GM21717 (cell line): ENCODE measurements around the gene TULP4.

Experiments
- ATAC-seq: cut with Tn5 transposase; IDR thresholded peaks from one replicate; pipeline ENCODE4 v1.9.1; 2021; ENCODE audit warnings: mild to moderate bottlenecking, moderate library complexity; ENCODE audit not compliant: unreplicated experiment

TULP4 gene

DNA sequence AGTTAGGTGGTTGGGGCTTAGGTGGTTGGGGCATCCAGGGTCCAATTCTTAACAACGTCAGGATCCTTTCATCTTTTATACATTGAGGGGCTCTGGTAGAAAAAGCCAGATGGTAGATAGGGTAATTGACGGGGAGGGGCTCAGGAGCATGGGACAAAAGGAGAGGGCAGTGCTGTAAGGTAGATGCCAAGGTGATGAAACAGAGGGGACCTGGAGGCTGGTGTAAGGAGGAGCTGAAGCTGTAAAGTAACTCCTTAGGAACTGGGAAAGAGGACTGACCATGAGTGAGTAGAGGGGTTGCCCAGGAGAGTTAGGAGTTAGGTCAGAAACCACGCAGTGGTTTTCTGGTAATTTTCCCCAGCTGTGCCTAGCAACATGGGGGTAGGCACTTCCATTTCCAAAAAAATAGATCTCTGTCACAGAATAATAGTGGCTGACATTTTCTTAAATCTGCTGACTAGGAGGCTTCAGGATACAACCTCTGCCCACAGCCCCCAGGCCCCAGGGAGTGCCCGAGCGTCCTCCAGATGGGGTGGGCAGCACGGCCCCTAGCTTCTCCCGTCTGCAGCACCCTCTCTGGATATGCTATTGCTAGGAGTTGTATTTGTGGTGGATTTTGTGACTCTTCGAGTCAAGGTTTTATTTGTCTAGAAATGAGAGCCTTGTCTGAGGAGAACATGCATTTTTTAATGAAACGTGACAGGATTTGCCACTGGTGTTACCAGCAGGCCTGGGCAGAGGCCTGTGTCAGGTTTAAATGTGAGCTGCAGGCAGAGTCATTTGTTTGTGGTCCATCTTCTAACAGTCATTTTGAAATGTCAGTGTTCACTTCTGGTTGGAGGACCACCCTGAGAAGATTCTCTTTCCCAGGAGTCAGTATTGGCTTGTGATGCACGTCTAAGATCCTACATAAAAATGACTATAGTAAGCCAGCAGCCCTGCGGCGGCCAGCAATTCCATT is 44.6 kb downstream of the TULP4 start:
- ATAC-seq: peak; percentile 26

DNA sequence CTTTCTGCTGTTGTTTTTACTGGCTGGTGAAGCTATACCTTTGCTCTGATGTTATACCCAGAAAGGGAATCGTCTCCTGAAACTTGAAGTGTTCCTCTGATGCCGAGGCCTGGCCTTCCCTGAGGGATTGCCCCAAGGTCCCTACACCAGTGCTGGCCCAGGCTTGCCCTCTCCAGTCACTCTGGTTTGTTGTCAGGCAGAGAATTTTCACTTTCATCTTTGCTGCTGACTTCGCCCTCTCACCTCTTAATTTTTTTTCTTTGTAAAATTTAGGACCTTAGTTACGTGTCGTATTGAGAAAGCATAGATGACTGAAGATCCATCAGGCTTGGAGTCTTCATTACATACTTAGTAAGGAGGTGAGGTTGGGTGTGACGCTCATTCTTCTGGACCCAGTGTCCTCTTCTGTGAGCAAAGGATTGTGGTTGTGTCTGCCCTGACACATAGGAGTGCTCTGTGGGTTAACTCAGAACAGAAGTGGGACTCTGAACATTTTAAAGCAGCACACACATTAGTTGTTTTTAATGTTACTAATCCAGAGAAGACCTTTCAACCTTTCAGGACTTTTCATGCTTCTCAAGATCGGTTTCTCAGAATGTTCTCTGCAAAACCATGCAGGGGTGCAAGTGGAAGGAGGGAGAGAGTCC is 45.4 kb downstream of the TULP4 start:
- peak; percentile 69 for ATAC-seq

DNA sequence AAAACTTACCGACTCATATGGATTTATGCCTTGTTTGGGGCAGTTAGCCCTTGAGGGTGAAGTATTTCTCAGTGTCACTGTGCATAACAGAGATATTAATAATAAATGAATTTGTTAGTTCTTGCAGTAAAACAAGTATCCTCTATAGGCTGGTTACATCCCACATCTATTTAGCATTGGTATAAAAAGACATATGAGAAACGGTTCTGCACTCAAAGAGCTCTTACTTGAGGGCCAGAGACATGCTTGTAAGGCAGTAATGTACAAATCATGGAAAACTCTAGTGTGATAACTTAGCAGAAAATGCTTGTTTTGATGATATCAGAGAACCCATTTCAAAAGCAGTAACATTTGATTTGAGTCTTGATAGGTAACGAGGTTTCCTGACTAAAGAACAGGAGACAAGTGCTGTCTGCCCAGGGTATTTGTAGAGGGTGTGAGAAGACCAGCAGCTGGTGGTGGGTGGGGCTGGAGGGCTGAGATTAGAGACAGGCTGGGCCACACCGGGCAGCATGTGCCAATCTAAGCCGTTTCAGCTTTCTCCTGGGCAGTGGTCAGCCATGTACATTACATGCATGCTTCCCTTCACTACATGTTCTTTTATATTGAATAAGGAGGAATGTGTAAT is 46.3 kb downstream of the TULP4 start:
- no peak for ATAC-seq

DNA sequence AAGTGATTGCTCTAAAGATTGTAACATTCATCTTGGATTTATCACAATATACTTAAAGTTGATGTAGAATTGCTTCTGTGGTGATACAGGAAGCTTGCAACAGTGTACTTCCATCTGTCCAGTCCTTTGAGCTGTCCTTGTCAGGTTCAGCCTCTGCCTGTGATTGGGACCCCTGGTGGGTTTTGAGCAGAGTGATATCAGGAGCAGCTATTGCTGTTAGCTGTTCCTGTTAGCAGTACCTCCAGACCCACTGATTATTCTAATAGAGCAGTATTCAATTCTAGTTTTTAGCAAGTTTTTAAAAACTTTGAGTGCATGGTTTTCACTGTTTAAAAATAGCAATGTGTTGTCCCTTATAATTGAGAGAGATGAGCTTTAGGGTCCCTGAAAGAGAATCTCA is 48.8 kb downstream of the TULP4 start:
- ATAC-seq: no peak

DNA sequence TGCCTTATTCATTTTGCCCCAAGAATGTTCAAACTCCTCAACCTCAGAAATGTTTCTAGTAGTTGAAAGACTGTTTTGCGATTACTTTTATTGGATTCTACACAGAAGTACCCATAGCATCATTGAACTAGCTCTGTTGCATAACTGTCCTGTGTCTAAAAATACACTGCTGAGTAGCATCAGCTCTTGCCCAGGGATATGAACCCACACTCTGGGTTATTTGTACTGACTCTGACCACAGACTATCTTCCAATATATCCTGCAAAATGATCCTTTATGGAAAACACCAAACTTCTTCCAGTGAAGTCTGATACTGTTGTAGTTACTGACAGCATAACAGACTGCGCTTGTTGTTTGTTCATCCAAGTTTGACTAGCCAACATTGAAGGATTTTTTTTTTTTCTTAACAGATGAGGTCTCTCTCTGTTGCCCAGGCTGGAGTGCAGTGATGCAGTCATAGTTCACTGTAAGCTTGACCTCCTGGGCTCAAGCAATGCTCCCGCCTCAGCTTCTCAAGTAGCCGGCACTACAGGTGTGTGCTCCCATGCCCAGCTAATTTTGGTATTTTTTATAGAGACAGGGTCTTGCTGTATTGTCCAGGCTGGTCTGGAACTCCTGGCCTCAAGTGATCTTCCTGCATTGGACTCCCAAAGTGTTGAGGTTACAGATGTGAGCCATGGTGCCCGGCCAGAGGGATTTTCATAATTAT is 49.9 kb downstream of the TULP4 start:
- ATAC-seq: no peak

DNA sequence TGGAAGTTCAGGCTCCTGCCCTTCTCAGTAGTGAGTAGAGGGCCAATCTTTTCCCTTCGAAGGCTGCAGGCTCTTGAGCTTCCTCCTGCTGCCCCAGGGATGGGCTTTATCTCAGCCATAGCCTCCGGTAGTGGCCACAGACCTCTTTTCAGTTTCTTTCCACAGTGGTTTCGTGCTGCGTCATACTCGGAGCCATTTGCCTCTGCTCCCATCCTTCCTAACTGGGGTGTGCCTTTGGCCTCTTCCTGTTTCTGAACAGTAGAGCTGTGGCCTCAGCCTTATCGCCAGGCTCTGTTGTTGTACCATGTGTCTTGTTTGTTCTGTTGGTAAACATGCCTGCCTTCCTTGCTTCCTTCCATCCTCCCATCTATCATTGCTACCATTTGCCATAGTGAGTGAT is 54.1 kb downstream of the TULP4 start:
- ATAC-seq: no peak

DNA sequence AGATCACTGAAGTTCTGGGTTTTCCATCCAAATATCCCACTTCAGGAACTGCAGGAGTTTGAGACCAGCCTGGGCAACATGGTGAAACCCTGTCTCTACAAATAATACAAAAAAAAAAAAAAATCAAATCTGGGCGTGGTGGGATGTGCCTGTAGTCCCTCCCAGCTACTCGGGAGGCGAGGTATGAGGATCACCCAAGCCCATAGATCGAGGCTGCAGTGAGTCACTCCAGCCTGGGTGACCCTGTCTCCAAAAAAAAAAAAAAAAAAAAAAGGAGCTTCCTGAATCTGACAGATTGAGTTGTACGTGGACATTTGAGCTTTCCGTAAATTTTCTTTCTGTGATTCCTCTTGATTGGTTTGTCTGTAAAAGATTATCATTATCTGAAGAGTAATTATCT is 55.6 kb downstream of the TULP4 start:
- ATAC-seq: no peak

DNA sequence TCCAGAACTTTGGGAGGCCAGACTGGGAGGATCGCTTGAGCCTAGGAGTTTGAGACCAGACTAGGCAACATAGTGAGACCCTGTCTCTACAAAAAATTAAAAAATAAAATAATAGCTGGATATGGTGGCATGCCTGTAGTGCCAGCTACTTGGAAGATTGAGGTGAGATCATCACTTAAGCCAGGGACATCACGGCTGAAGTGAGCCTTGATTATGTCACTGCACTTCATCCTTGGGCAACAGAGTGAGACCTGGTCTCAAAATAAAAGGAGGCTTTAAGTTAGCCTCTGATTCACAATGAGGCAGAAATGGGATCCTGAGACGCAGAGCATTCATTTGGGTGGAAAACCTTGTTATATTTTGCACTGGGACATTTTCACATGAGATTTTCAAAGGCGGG is 57.0 kb downstream of the TULP4 start:
- no peak for ATAC-seq

DNA sequence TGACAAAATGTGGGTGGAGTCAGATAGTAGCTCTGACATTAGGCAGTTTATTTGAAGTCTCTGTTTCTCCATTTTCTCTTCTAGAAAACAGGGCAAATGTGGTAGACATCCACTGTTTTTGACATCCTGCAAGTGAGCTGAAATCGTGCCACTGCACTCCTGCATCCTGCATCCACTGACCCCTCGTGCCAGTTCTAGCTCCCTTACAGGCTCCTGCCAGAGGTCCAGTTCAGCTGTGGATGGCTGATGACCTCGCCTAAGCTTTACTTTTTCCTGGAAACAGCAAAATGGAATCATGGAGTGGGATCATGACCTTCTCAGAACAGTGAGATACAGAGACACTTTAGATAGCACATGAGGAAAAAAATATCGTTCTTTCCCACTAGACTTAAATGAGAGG is 58.5 kb downstream of the TULP4 start:
- no peak for ATAC-seq

DNA sequence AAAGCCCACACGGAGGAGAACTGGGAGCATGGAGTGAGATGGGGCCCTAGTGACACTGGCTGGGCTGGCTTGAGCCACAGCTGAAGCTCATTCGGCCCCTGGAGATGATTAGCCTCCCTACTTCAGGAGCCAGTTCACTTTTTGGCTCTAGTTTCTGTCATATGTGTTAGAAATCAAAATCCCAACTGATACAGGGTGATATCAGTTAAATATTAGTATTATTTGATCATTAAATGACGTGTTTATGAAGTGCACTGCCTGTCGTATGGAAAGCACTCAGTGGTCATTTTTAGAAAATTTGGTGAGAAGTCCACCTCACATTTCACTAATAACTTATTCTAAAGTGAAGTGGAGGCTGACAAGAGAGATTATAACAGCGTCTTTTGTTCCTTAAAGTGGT is 59.0 kb downstream of the TULP4 start:
- ATAC-seq: no peak

DNA sequence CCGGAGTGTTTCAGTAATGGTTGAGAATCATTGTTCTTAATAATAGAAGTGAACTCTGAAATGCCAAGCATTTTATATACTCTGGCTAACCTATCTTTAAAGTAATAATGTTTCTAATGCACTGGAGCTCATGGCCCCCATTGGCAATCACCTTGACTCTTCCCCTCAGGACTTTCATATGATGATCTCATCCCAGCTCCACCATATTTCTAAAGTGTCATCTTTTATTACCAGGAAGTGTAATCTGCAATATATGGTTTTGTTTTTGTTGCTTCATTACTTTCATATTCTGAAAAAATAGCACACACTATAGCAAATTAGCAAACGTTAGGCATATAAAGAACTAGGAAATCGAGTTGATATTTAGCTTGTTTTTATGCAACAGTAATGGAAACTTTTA is 60.3 kb downstream of the TULP4 start:
- no peak for ATAC-seq

DNA sequence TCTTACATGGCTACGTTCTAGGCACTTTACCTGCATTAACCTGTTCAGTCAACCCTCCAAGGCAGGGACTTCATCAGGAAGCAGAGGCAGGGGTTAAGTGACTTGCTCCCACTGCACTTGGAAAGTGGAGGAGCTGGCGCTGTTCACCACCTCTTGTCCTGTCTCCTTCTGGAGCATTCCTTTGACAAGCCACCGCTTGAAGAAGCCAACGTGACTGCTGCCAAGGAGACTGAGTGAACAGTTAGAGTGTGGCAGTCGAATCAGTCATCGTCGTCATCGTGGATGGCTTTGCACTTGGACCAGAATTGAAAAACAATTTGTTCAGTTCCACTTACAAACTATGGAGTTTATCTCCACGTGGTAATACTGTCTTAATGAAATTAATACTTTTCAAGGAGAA is 60.9 kb downstream of the TULP4 start:
- no peak for ATAC-seq

DNA sequence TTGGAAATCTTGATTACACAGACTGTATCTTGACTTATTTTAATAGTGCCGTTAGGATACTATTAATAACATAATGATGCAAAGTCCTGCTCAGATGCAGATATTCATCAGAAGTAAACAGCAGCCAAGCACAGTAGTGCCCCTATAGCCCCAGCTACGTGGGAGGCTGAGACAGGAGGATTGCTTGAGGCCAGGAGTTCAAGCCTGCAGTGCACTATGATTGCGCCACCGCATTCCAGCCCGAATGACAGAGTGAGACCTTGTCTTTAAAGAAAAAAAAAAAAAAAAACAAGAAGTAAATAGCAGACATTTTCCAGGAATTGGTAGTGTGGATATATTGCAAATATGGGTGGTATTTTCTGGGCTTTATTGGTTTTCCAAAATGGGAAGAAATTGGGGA is 61.8 kb downstream of the TULP4 start:
- ATAC-seq: no peak

DNA sequence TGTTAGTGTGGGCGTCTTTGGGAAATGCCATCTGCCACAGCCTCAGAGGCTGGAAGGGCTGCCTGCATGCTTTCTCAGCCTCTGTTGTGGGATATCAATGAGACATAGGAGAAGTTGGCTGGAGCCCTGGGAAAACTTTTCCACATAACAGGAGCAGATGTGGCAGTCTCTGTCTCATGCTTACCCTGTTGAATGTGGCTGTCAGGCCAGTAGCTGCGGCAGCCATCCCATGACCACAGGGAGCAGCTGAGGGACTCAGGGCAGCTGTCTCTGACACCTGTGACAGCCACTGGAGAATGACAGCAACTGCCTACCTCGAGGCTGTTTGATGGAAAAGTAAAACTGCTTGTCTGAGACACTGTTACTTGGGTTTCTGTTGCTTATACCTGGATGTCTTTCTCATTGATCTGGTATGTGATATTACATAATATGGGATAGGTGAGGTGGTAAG is 64.4 kb downstream of the TULP4 start:
- no peak for ATAC-seq

DNA sequence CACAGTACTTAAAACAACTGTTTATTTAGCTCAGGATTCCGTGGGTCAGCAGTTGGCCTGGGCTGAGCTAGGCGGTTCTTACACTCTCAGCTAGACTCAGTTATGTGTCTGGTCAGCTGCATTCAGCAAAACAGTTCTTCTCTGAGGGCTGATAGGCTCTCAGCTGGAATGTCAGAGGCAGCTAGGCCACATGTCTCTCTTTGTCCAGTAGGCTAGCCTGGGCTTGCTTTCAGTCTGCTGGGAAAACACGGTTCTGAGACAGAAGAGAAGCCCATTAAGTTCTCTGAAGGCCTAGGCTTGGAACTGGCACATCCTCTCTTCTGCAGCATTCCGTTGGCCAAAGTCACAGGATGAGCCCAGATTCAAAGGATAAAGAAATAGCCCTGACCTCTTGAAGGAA is 65.6 kb downstream of the TULP4 start:
- ATAC-seq: no peak

DNA sequence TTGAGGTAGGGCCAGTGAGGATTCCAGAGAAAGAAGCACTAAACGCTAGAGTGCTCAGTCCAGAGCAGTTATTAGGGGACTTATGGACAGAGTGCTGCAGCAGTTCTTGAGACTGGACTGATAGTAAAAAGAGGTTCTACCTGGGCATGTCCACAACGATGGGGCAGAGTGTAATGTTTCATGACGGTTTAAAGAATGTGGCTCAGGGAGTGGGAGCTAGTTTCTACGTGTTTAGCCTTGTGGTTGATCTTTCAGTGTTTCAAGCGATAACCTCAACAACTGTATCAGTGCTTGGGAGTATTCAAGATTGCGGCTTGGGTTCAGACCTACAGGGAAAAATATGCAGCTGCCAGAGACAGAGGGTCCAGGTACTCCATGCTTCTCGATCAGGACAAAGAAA is 67.1 kb downstream of the TULP4 start:
- no peak for ATAC-seq

DNA sequence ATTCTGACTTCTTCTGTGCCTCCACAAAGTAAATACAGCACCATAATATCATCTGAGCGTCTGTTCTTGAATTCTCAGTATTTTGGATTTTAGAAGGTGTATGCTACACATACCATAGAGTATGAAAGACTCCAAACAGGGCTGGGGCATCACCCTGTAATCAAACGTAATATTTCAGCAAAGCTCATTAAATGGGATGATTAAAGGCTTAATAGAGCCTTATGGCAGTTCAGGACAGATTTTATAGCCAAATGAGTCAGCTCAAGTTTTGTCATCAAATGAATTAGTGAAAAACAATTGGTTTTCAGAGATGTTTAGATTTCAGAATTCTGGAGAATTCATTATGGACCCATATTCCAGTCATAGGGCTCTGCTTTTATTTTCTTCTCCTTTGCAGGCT is 68.9 kb downstream of the TULP4 start:
- ATAC-seq: no peak

DNA sequence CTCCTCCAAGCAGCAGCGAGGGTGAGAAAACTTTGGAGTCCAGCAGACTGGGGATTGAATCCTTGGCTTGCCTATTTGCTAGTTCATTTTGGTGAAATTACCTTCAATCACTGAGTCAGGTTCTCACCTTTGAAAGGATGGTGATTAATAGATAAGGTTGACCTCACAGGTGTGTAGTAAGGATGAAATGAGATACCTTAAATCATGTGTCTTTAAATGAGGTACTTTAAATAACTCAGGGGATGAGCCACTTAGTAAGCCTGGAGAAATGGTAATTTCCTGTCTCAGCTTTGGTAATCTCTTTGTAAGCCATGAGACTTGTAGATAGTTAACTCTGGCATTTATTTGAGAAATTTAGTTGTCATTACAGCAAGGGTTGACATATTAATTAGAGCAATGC is 70.2 kb downstream of the TULP4 start:
- ATAC-seq: no peak

DNA sequence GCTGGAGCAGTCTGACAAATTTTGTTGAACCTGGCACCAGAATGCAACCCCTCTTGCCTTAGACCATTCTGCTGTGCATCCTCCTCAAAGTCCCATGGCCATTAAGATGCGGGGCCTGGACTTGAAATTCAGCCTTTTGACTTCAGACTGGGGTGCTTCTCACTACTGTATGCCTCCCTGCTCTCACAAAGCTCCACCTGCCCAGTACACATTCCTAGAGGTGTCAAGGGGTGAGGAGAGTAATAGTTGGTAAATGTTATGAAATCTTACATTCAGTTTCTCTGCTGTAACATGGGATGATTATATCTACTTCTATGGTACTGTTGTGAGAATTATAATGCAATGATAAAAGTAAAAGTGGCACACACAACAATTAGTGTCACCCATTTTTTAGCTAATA is 70.8 kb downstream of the TULP4 start:
- ATAC-seq: no peak

DNA sequence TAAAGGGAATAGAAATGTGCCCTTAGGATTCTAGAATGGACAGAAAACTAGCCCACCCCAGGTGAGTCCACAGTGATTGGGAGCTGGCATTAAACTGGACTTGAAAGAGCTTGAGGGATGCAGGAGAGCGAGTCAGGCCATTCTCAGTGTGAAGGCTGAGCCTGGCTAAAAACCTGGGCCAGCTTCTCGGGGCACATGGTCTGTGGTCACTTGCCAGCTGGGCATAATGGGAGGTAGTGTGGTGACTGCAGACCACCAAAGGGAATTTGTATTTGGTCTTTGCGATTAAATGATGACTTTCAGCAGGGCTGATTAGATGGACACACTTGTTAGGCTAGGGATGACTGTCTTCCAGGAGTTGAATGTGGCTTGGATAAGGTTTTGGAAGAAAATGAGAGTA is 71.3 kb downstream of the TULP4 start:
- ATAC-seq: no peak

DNA sequence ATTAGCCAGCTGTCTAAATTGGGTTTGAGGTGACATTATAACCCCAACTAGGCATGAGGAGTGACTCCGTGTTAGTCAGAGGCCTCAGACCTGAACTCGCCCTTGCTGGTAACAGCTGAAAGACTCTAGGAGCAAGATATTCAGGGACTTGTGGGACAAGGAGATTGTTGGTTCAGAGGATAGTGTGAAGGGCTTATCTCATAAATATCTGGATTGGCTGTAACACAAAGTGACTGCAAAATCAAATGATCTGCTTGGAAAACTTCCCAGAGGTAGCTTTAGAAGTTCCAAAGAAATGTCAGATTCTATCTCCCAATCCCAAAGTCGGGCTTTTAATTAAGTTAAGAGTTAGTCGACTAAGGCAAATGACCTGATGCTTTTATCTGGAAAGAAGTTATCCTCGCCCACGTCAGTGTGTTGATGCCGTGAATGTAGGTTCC is 72.4 kb downstream of the TULP4 start:
- ATAC-seq: no peak
